ENCODE measurements around the gene ERCC1.
A peak's percentile ranks its signal among the peaks of the same experiment; 100 is the strongest.

The ERCC1 gene

GRCh38 chr19:45423589-45424190 lies at the start of gene ERCC1:
ERCC1 (minus strand) TSS chr19:45423917; CDS start chr19:45423374, 543 bp downstream.
- peak; percentile 97 for DNase-seq (ENCODE audit: low spot score)

GRCh38 chr19:45473367-45473681 lies 49.6 kb upstream of the ERCC1 start:
- DNase-seq (ENCODE audit: low spot score) = no peak

GRCh38 chr19:45472563-45473366 lies 49.0 kb upstream of the ERCC1 start:
- DNase-seq (ENCODE audit: low spot score) = no peak

DNA sequence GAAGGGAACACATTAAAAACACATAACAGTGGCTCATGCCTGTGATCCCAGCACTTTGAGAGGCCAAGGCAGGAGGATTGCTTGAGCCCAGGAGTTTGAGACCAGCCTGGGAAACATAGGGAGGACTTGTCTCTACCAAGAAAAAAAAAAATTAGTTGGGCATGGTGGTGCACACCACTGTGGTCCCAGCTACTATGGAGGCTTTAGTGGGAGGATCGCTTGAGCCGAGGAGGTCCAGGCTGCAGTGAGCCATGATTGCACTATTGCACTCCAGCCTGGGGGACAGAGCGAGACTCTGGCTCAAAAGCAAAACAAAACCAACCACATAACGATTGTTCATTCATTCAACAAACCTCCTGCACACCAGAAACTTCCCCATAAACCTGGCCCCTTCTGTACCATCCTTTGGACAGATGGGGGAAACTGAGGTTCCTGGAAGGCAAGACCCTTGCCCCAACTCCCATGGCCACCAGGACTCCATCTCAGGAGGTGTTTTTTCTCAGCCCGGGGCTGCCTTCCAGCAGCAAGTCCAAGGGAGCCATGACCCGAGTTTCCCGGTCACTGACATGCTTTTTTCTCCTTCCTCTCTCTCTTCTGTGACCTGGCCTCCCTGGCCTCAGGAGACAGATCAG lies 48.3 kb upstream of the ERCC1 start:
- DNase-seq (ENCODE audit: low spot score) = no peak

DNA sequence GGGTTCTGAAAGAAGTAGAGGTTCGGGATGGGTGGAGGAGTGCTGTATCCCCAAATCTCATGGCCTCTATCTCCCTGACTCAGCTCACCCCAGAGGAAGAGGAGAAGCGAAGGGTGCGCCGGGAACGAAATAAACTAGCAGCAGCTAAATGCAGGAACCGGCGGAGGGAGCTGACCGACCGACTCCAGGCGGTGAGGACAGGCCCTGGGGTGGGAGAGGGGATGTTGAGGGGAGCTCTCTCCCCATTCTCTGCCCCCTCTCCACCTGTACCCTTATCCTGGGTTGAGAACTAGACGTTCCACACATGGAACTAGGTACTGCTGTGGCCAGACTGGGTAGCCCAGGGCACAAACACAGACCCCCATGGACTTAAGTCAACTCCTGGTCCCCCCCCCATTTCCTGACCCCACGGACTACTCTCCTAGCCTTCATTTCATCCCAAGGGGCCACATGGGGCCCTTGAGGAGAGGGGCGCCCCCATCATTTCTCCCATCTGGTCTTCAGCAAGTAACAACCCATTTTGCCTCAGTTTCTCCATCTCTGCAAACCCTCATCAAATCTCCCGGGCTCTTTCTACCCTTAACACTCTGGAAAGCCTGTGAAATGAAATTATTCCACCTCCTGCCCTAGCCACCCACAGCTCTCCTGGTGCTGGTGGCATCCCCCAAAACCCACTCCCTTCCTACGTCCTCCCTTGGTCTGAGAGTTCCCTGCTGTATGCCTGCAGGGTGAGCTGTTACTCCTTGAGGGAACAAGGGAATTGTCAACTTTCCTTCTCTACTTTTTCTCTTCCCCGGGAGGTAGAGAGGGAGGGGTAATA lies 47.6 kb upstream of the ERCC1 start:
- peak; percentile 35 for DNase-seq (ENCODE audit: low spot score)

DNA sequence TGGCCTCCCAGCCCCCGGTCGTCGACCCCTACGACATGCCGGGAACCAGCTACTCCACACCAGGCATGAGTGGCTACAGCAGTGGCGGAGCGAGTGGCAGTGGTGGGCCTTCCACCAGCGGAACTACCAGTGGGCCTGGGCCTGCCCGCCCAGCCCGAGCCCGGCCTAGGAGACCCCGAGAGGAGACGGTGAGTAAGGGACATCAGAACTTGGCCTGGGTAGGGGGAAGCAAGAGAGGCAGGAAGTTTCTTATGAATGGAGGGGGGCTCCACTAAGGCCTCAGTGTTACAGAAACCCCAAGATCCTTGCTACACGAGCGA lies 47.0 kb upstream of the ERCC1 start:
- DNase-seq (ENCODE audit: low spot score) = no peak

- peak; percentile 91 for DNase-seq (ENCODE audit: low spot score)
Measured at GRCh38 chr19:45469945-45470761, 46.4 kb upstream of the ERCC1 start.

- DNase-seq (ENCODE audit: low spot score) = peak; percentile 95
Measured at GRCh38 chr19:45469132-45469944, 45.6 kb upstream of the ERCC1 start.

DNA sequence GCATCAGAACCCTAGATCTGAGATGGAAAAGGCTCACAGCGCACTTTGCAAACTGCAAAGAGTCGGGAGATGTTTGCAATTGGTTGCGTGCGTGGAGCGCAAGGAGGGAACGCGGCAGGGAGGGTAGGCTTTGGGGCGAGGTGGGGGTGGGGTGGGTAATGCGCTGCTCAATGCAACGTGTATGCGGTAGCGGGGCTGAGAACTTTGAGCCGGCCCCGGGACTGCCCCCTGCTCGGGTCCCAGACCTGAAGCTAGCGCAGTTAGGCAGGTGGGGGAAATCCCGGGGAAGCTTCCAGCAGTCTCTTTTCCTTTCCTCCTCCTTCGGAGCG lies 45.0 kb upstream of the ERCC1 start:
- peak; percentile 75 for DNase-seq (ENCODE audit: low spot score)

DNA sequence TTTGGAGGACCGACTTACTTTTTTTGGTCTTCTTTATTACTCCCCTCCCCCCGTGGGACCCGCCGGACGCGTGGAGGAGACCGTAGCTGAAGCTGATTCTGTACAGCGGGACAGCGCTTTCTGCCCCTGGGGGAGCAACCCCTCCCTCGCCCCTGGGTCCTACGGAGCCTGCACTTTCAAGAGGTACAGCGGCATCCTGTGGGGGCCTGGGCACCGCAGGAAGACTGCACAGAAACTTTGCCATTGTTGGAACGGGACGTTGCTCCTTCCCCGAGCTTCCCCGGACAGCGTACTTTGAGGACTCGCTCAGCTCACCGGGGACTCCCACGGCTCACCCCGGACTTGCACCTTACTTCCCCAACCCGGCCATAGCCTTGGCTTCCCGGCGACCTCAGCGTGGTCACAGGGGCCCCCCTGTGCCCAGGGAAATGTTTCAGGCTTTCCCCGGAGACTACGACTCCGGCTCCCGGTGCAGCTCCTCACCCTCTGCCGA lies 44.5 kb upstream of the ERCC1 start:
- DNase-seq (ENCODE audit: low spot score) = peak; percentile 67

DNA sequence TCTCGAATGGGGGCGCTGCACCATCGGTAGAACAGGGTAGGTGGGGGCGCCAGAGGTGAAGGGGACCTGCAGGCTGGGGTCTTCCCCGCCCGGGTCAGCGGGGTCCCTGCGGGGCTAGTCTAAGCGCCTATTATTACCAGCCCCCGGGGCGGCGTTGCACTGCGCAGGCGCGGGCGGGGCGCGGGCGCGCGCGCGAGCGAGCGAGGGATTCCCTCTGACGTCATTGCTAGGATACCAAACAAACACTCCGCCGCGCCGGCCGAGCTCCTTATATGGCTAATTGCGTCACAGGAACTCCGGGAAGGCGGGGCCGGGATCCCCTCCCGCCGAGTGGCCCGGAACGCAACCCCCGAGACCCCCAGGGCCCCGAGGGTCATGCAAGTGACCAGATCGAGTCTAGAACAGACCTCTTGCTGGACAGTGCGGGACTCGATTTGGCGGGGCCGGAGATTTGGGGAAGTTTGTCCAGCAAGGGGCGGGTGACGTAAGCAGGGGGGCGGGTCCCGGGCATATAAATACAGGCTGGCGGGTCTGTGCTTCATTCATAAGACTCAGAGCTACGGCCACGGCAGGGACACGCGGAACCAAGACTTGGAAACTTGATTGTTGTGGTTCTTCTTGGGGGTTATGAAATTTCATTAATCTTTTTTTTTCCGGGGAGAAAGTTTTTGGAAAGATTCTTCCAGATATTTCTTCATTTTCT lies 43.9 kb upstream of the ERCC1 start, which contains the start of gene FOSB:
FOSB (plus strand) TSS at position 541 of the 703 bp plus-strand sequence. CDS start 591 bp downstream, outside the sequence.
- DNase-seq (ENCODE audit: low spot score) = peak; percentile 97

DNA sequence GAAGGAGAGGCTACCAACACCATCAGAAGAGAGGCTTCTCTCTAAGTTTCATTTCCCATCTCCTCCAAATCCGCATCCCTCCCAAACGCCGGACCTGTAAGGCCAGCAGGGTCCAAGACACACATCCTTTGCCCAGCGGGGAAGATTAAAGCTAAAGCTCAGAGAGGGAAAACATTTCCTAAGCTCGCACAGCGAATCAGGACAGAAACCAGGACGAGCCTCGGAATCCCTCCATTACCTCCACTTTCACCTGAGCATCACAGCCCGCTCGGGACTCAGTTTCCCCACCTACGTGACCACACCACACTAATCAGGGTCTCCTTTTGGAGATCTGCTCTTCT lies 43.4 kb upstream of the ERCC1 start:
- DNase-seq (ENCODE audit: low spot score) = no peak

DNA sequence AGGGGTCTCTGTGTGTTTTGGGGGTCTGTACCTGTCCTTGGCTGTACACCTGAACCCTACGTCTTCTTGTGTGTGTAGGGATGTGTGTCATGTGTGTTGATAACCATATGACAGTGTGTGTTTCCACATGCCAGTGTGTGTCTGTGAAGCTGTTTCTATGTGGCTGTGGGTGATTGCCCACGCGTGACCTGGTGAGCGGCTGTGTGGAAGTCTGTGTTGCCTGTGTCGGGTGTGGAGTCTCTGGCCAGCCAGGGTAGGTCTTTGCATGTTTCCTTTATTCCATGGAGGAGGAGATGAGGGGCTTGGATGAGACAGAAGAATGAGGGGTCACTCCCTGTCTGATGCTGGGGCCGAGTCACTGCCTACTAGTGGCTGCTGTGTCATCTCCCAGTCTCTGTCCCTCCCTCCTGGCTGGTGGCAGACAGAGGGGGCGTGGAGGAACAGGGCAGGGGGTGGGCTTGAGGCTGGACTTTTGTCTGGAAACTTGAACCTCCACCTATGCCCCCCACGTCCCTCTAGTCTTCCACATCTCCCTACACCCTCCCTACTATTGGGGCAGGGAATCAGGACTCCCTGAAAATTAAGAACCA lies 41.2 kb upstream of the ERCC1 start:
- no peak for DNase-seq (ENCODE audit: low spot score)

GRCh38 chr19:45464274-45464673 lies 40.6 kb upstream of the ERCC1 start:
- no peak for DNase-seq (ENCODE audit: low spot score)

GRCh38 chr19:45463241-45463640 lies 39.5 kb upstream of the ERCC1 start:
- DNase-seq (ENCODE audit: low spot score) = no peak

GRCh38 chr19:45462174-45462573 lies 38.5 kb upstream of the ERCC1 start:
- no peak for DNase-seq (ENCODE audit: low spot score)

DNA sequence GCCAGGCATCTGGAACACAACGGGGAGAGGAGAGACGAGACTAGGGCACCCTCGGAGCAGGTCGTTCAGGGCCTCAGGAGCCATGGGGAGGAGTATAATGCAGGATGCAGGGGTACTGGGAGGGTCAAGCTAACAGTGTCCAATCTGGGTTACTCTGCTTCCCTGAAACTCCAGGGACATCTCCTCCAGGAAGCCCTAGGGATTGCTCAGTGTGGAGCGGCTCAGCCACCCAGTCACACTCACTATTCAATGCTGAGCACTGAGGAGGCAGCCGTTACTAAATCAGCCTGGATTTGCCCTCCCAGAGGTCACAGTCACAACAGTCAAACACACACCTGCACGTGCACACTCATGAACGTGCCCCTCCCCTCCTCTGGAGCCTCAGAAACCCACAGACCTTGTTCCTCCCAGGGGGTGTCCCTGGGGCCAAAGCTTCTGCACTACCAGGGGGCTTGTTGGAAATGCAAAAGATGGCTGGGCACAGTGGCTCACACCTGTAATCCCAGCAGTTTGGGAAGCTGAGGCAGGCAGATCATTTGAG lies 37.2 kb upstream of the ERCC1 start:
- no peak for DNase-seq (ENCODE audit: low spot score)

DNA sequence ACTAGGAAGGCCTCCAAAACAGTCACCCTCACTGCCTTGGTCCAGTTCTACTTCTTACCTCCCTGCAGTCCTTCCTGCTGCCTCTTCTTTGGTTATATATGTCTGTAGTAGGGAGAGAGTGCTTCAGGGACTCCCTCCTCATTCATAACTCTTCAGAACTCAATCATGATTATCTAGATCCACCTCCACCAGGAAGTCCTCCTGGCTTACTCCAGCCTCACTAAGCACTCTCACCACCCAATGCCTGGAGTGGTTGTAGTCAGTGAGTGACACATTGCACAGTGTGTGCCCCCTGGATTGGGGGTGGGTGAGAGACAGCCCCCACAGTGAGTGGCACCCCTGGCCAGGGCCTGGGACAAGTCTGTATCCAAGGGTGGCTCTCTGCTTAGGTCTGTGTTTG lies 34.1 kb upstream of the ERCC1 start:
- no peak for DNase-seq (ENCODE audit: low spot score)

DNA sequence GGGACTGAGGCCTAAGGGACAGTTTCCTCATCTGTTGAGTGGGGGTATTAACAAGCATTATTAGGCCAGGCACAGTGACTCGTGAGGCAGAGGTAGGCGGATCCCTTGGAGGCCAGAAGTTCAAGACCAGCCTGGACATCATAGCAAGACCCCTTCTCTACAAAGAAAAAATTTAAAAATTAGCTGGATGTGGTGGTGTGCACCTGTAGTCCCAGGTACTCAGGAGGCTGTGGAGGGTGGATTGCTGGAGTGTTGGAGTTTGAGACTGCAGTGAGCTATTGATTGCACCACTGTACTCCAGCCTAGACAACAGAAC lies 32.7 kb upstream of the ERCC1 start:
- no peak for DNase-seq (ENCODE audit: low spot score)
